Left lung (tissue), 10 donors: ENCODE data around the gene VGLL4. TPM values are rescaled to one million over a fixed set of nuclear protein-coding genes. Genes with fewer than 3 reads are reported as not detected.

Source experiments
- ATAC-seq: fragments of 200-7000 bp; cut with Tn5 transposase; one replicate; pipeline ENCODE4 v1.9.1; 2020; ENCODE audit warnings: moderate library complexity
- DNase-seq, 4 donors: peaks; one replicate each; pipeline ENCODE4 v3.0.0-alpha.2; 2013 to 2020
- H3K27ac ChIP-seq, 2 donors: fragments of 200-600 bp; sonication (generic) in 1 of 2; one replicate each; pipeline versions ENCODE4 v1.5.0 to v1.8.0; 2020 to 2021
- H3K27me3 ChIP-seq, 2 donors: fragments of 200-600 bp; sonication (generic) in 1 of 2; one replicate each; pipeline versions ENCODE4 v1.5.0 to v1.8.0; 2020 to 2021
- H3K36me3 ChIP-seq, 2 donors: fragments of 200-600 bp; sonication (generic) in 1 of 2; one replicate each; pipeline versions ENCODE4 v1.5.0 to v1.8.0; 2020 to 2021
- H3K4me1 ChIP-seq, 2 donors: fragments of 200-600 bp; one replicate each; pipeline ENCODE4 v1.8.0; 2021
- H3K4me3 ChIP-seq, 2 donors: fragments of 200-600 bp; sonication (generic) in 1 of 2; one replicate each; pipeline versions ENCODE4 v1.5.0 to v1.8.0; 2020 to 2021; ENCODE audit warnings: mild to moderate bottlenecking in 1 of 2
- H3K9me3 ChIP-seq, 2 donors: fragments of 200-600 bp; sonication (generic) in 1 of 2; one replicate each; pipeline versions ENCODE4 v1.5.0 to v1.8.0; 2020 to 2021
- intact Hi-C, 2 donors: fragments of 100-400 bp; cut with DNase I; formaldehyde crosslinking; loops; one replicate each; pipeline versions ENCODE4 v1.11.2 to v1.14.2; 2022
- polyA plus RNA-seq, 6 donors: library from polyadenylated mRNA; unstranded; fragments of 120-200 nt; gene quantifications; one replicate each; pipeline ENCODE4 v1.2.1, GENCODE V29; 2013; ENCODE audit not compliant: insufficient read length in 6 of 6
- total RNA-seq, 2 donors: library from RNA; stranded (reverse); fragmentation: NEBNext Ultra II Directional; extraction: Animal tissue kit (Norgen Biotek cat#: 25700); gene quantifications; one replicate each; pipeline ENCODE4 v1.2.1, GENCODE V29; 2021
- TF ChIP-seq, protein P1 (sequence below), 2 donors: fragments of 200-600 bp; sonication (generic) in 1 of 2; IDR thresholded peaks; one replicate each; pipeline versions ENCODE4 v1.5.0 to v1.8.0; 2021; ENCODE audit warnings: antibody characterized with exemption in 2 of 2
- donor health status: DM: no; HTN: yes; CAD: no.
- donor health status: DM: no; HTN: no; CAD: no.

The VGLL4 gene
- total and polyA plus RNA-seq, 8 donors: 40.2 to 115 (median 106) TPM

DNA sequence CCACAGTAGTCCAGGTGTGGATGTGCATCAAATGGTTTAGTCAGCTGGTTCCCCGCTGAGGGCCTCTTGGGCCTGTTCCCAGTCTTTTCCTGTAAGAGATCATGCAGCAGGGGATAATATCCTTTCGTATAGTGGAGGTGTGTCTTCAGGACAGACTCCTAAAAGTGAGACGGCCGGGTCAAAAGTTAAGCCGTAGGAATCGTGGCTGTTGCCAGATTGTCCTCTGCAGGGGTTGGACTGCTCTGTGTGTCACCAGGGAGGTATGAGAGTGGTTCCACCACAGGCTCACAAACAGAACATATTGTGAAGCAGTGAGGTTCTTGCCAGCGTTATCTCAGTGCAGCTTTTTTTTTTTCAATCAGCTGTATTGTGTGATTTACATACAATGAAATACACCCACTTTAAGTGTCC, 95.0 kb downstream of the VGLL4 start:
- TF ChIP-seq, protein P1, sequence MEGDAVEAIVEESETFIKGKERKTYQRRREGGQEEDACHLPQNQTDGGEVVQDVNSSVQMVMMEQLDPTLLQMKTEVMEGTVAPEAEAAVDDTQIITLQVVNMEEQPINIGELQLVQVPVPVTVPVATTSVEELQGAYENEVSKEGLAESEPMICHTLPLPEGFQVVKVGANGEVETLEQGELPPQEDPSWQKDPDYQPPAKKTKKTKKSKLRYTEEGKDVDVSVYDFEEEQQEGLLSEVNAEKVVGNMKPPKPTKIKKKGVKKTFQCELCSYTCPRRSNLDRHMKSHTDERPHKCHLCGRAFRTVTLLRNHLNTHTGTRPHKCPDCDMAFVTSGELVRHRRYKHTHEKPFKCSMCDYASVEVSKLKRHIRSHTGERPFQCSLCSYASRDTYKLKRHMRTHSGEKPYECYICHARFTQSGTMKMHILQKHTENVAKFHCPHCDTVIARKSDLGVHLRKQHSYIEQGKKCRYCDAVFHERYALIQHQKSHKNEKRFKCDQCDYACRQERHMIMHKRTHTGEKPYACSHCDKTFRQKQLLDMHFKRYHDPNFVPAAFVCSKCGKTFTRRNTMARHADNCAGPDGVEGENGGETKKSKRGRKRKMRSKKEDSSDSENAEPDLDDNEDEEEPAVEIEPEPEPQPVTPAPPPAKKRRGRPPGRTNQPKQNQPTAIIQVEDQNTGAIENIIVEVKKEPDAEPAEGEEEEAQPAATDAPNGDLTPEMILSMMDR (IDR thresholded peaks at IDR 0.05): no peak
- Histone ChIP-seq H3K4me3 (no peak overlapping the region), H3K27me3 (no peaks in the 10 kb centered on the region), H3K4me1 (peaks cover 0 to 38% of the 10 kb centered on the region in 2 donors), H3K27ac (peak overlapping the region in 1 of 2 donors; percentile 18), H3K36me3 (no peaks in the 10 kb centered on the region), H3K9me3 (peaks cover 0 to 2% of the 10 kb centered on the region in 2 donors)
- DNase-seq (no peak), ATAC-seq (peak; percentile 29)
- intact Hi-C loops: no loop called here

DNA sequence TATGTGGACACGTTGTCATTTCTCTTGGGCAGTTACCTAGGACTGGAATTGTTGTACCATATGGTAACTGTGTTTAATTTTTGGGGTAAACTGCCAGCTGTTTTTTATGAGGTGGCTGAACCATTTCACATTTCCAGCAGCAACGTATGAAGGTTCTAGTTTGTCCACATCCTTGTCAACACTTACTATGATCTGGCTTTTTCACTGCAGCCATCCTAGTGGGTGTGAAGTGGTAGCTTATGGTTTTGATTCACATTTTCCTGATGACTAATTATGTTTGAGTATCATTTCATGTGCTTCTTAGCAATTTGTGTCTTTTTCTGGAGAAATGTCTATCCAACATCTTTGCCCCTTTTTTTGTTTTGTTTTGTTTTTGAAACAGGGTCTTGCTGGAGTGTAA, 96.2 kb downstream of the VGLL4 start:
- H3K27ac ChIP-seq: no peak overlapping the region
- no peak overlapping the region for H3K4me3 ChIP-seq
- H3K27me3 ChIP-seq: no peaks in the 10 kb centered on the region
- peaks cover 0 to 34% of the 10 kb centered on the region in 2 donors for H3K4me1 ChIP-seq
- peaks cover 0 to 3% of the 10 kb centered on the region in 2 donors for H3K9me3 ChIP-seq
- DNase-seq: no peak
- no peaks in the 10 kb centered on the region for H3K36me3 ChIP-seq
- intact Hi-C loops: no loop called here
- TF ChIP-seq, protein P1 (IDR thresholded peaks at IDR 0.05): no peak
- no peak for ATAC-seq

DNA sequence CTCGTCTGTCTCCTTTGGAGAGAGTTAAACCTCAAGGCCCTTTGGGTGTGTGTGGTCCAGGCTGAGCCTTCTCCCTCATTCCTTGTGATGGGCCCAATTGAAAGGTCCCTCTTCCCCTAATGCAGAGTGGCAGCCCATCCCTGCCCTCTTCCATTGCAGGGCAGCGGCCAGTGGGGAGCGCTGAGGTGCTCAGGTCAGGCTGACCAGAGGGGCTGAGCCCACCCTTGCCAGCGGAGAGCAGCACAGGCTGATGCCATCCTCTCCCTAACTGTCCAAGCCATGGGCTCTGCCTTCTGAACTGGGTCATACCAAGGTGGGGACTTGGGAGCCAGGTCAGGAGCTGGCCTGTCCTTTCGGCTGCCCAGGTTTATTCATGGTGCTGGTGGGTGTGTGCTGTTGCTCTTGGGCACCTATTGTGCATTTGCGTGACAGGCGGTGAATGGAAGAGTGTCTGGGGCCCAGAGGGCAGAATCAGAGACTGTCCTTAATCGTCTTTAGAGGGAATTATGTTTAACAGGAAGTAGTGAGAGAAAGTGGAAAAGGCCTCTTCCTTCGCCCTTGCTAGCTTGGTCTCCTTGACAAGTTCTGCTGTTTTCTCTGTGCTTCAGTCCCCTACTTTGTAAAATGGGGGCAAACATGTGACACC, 96.9 kb downstream of the VGLL4 start:
- intact Hi-C loops: no loop called here
- TF ChIP-seq, protein P1 (IDR thresholded peaks at IDR 0.05): no peak
- Histone ChIP-seq H3K27ac (peak overlapping the region in 1 of 2 donors; percentile 26), H3K4me3 (no peak overlapping the region), H3K4me1 (peaks cover 0 to 38% of the 10 kb centered on the region in 2 donors), H3K27me3 (no peaks in the 10 kb centered on the region), H3K9me3 (peaks cover 0 to 3% of the 10 kb centered on the region in 2 donors), H3K36me3 (no peaks in the 10 kb centered on the region)
- no peak for ATAC-seq
- DNase-seq: no peak

DNA sequence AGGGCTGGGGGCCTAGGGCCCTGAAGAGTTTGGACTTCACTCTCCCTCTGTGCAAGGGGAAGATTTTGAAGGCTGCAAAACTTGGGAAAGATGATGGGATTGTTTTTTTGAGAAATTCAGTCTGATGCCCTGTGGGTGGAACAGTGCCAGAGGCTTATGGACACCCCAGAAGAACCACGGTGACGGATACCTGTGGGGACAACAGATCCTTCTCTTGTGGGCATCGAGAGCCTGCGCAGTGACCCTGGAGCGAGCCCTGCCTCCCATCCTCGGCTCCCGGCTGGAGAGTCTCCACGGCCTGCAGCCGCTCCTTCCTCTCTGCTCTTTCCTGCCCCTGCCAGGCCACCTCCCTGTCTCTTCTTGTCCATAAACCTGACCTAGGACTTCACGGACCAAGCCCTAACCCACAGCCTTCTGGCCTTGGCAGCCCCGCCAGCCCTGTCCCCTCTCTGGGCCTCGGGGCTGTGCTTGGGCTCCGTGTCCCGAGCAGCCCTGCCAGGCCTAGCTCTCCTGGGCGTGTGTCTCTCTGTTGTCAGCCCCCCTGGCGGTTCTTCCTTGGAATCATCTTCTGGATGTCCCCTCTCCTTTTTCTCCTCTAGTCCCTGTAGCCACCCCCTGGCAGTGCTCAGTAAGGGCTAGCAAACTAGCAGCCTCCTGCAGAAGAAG, 98.4 kb downstream of the VGLL4 start:
- no peak for ATAC-seq
- Histone ChIP-seq H3K36me3 (no peaks in the 10 kb centered on the region), H3K27ac (peak overlapping the region in 1 of 2 donors; percentile 26), H3K4me1 (peaks cover 0 to 30% of the 10 kb centered on the region in 2 donors), H3K27me3 (no peaks in the 10 kb centered on the region), H3K9me3 (peaks cover 0 to 3% of the 10 kb centered on the region in 2 donors), H3K4me3 (no peak overlapping the region)
- DNase-seq: no peak
- TF ChIP-seq, protein P1 (IDR thresholded peaks at IDR 0.05): no peak
- intact Hi-C loops: no loop called here

DNA sequence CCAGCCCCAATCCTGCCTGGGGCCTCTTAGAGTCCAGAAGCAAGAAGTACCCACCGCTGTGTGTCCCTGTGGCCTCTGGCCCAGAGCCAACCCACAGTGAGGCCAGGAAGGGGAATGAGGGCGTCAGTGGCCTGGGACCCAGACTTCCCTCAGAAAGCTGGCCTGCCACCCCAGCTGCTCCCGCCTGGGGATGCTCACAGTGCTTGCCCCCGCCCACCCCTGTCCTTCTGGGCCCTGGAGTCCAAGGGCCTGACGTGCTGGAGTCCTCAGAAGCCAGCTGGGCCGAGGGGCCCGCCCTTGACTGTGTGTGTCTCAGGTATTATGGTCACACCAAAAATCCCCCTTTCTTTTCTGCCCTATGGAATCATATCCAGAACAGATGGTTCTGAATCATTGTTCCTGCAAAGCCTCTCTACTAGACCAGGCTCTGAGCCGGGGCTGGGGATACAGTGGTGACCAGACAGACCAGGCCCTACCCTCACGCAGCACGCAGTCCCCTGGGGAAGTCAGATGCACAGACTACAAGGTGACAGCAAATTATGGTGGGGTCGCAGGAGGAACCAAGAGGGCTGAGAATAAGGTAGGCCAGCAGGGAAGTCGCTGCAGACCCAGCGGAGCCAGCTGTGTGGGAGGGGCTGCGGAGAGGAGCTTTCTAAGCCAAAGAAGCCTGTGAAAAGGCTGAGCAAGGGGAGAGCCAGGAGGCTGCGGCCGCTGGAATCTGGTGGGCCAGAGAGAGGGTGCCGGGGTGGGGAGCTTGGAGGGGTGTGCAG, 99.1 kb downstream of the VGLL4 start:
- intact Hi-C loops: no loop called here
- Histone ChIP-seq H3K9me3 (peaks cover 0 to 3% of the 10 kb centered on the region in 2 donors), H3K36me3 (no peaks in the 10 kb centered on the region), H3K27me3 (no peaks in the 10 kb centered on the region), H3K4me3 (no peak overlapping the region), H3K27ac (peak overlapping the region in 1 of 2 donors; percentile 26), H3K4me1 (peaks cover 0 to 26% of the 10 kb centered on the region in 2 donors)
- DNase-seq (peak in 1 of 4 donors; percentile 88), ATAC-seq (peak; percentile 23)
- TF ChIP-seq, protein P1 (IDR thresholded peaks at IDR 0.05): no peak
